Activated naive CD4-positive, alpha-beta T cell treated with anti-CD3 and anti-CD28 coated beads, Interleukin-2, amount 10 ng/mL, durations not matched to agents 7 days and 5 days (primary cell): ENCODE measurements around the gene TTLL8.

Source experiments
- CTCF ChIA-PET: fragments of 350-600 bp; sonication (Branson Sonifier 250); formaldehyde crosslinking; loops from one replicate; lab custom pipeline; 2021; ENCODE audit warnings: antibody characterized with exemption; lab: Charles Lee
- DNase-seq: peaks from one replicate; pipeline ENCODE4 v3.0.0-alpha.2; 2020
- H3K27ac Mint-ChIP-seq: one replicate; pipeline ENCODE4 v1.8.0; 2021; ENCODE audit warnings: mild to moderate bottlenecking, moderate library complexity, mixed read lengths
- H3K27me3 Mint-ChIP-seq: one replicate; pipeline ENCODE4 v1.8.0; 2021; ENCODE audit warnings: mild to moderate bottlenecking, mixed read lengths
- H3K36me3 Mint-ChIP-seq: one replicate; pipeline ENCODE4 v1.8.0; 2021; ENCODE audit warnings: mixed read lengths
- H3K4me1 Mint-ChIP-seq: one replicate; pipeline ENCODE4 v1.8.0; 2021; ENCODE audit warnings: mixed read lengths
- H3K4me3 Mint-ChIP-seq: one replicate; pipeline ENCODE4 v1.8.0; 2021; ENCODE audit warnings: mild to moderate bottlenecking, moderate library complexity, mixed read lengths
- H3K9me3 Mint-ChIP-seq: one replicate; pipeline ENCODE4 v1.8.0; 2021; ENCODE audit warnings: mixed read lengths

Gene TTLL8

DNA sequence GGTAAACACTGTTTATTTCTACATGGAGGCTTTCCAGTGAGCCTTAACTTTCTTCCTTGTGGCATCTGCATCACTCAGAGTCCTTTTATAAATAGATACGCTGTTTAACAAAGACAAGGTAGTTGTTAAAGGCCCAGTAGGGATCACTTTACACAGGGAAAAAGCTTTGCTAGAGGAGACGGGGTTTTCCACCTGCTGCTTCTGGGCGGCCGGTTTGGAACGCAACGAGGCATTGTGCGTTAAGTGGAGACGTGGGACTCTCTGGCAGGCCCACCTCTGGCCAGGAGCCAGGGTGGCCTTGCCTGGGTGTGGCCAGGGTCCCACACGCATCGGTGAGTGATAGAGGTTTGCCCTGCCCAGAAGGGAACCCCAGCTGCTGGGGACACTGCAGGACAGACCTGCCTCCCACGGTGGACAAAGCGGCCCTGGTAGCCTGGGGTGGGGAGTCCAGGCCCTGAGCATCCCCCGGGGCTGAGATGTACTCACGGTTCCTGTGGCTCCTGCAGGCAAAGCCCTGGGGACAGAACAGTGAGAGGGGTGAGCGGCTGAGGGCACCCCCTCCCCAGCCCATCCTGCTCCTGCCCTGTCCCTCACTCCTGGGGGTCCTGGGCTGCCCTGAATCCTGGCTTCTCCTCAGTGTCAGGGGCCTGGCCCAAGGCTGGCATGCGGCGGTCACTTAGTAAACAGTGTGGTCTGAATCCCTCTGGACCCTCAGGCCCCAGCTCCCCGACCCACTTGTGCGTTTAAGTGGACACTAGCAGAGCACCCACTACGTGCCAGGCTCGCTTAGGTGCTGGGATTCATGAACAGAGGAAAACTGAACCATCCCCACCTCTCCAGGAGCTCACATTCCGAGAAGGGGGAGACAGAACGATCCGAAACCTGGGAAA lies 49.7 kb downstream of the TTLL8 start:
- no peaks in the 10 kb centered on the region for H3K9me3 Mint-ChIP-seq
- no peak overlapping the region for H3K4me3 Mint-ChIP-seq
- CTCF ChIA-PET = no interaction called here
- no peaks in the 10 kb centered on the region for H3K36me3 Mint-ChIP-seq
- DNase-seq = no peak
- H3K27ac Mint-ChIP-seq = no peak overlapping the region
- peaks cover 10% of the 10 kb centered on the region for H3K4me1 Mint-ChIP-seq
- H3K27me3 Mint-ChIP-seq = peaks cover 55% of the 10 kb centered on the region

DNA sequence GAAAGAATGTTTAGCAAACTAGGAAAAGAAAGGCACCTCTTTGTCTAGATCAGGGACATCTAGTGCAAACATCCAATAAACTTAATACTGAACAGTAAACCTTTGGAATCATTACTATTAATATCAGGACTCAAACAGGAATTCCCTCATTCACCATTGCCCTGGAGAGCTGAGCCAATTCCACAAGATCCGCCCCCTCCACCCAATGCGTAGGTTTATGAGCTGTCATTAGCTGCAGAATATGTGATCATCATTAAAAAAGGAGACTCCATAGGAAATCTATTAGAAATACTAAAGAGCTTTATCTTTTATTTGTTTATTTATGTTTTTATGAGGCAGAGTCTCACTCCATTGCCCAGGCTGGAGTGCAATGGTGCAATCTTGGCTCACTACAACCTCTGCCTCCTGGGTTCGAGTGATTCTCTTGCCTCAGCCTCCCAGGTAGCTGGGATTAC lies 51.0 kb downstream of the TTLL8 start:
- Mint-ChIP-seq H3K27ac (no peak overlapping the region), H3K4me3 (no peak overlapping the region), H3K36me3 (no peaks in the 10 kb centered on the region), H3K27me3 (peaks cover 50% of the 10 kb centered on the region), H3K9me3 (no peaks in the 10 kb centered on the region), H3K4me1 (peaks cover 10% of the 10 kb centered on the region)
- DNase-seq = no peak
- CTCF ChIA-PET = no interaction called here

DNA sequence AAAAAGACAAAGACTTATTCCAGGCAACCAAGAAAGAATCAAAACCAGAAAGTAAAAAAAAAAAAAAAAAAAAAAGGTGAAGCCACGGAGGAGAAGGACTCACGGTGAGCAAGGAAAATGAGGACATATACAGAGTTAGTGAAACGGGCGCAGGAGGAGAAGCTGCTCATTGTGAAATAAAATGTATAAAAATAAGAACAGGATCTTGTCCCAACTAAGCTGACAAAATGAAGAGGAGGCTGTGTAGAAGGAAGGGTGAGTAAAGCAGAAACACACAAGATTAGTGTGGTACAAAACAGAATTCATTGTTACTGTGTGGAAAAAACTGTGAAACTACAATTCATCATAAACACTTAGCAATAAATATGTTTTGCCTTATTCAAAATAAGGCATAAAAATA lies 53.2 kb downstream of the TTLL8 start:
- Mint-ChIP-seq H3K27ac (no peak overlapping the region), H3K27me3 (peaks cover 48% of the 10 kb centered on the region), H3K4me3 (no peak overlapping the region), H3K4me1 (no peaks in the 10 kb centered on the region), H3K9me3 (no peaks in the 10 kb centered on the region), H3K36me3 (no peaks in the 10 kb centered on the region)
- CTCF ChIA-PET = interaction anchor here (0.9 to 1.7 kb wide), 2 partner anchors 11 to 26 kb away, joined by 3 to 5 read pairs; no protein-coding TSS in a partner anchor
- no peak for DNase-seq

DNA sequence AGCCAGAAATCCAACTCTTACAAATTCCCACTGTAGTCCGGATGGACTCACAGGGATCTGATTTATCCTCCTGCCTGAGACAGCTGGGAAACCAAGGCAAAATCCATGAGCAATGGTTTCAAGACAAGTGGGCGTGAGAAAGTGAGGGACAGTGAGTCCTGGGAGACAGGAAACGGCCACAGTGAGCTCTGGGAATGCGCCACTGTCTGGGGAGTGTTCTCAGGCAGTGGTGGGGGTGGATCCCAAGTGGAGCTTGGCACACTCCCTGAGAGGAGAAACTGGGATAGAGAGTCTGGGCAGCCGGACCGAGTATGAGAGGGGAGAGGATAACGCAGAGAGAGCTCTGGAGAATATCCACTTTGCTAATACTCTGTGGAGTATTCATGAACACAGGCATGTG lies 55.3 kb downstream of the TTLL8 start:
- DNase-seq = no peak
- no peak overlapping the region for H3K27ac Mint-ChIP-seq
- no peak overlapping the region for H3K4me3 Mint-ChIP-seq
- H3K27me3 Mint-ChIP-seq = peaks cover 33% of the 10 kb centered on the region
- peaks cover 5% of the 10 kb centered on the region for H3K4me1 Mint-ChIP-seq
- no peaks in the 10 kb centered on the region for H3K36me3 Mint-ChIP-seq
- CTCF ChIA-PET = no interaction called here
- peaks cover 4% of the 10 kb centered on the region for H3K9me3 Mint-ChIP-seq

DNA sequence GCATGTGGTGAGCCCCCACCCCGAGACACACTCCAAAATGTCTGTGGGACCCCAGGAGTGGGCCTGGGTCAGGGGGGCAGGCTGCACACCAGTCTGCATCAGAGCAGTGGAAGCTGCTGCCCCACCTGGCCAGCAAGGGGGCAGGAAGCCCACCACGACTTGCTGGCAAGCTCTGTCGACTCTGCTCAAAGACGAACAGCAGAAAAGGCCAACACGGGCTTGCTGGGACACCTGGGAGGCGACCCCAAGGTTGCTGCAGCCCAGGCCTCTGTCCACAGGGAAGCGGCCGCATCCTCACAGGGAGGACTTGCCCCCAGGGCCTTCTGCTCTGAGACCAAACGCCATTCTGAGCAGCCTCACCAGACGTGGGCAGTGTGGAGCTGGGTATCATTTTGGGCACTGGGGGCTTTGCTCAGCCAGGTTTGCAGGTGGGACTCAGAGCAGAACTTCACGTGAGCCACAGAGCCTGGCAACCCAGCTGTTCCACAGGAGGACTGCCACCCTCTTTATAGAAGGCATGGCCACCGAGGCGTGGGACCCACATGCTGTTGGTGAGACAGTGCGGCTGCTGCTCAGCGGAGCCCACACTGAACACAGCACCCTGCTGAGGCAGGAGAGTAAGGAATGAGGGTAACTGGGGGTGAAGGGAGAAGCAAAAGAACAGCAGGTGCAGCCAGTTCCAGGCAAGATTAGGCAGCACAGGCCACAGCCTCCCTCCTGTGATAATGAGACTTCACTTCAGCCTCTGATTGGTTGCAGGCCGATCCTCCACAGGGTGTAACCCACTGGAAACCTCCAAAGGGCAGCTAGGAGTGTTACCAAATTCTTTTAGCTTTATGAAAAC lies 56.5 kb downstream of the TTLL8 start:
- peaks cover 33% of the 10 kb centered on the region for H3K27me3 Mint-ChIP-seq
- no peak for DNase-seq
- CTCF ChIA-PET = interaction anchor here (1.1 kb wide), 1 partner anchor 12 kb away, joined by 3 read pairs; no protein-coding TSS in a partner anchor
- H3K27ac Mint-ChIP-seq = no peak overlapping the region
- peaks cover 7% of the 10 kb centered on the region for H3K4me1 Mint-ChIP-seq
- H3K36me3 Mint-ChIP-seq = no peaks in the 10 kb centered on the region
- peaks cover 4% of the 10 kb centered on the region for H3K9me3 Mint-ChIP-seq
- no peak overlapping the region for H3K4me3 Mint-ChIP-seq

DNA sequence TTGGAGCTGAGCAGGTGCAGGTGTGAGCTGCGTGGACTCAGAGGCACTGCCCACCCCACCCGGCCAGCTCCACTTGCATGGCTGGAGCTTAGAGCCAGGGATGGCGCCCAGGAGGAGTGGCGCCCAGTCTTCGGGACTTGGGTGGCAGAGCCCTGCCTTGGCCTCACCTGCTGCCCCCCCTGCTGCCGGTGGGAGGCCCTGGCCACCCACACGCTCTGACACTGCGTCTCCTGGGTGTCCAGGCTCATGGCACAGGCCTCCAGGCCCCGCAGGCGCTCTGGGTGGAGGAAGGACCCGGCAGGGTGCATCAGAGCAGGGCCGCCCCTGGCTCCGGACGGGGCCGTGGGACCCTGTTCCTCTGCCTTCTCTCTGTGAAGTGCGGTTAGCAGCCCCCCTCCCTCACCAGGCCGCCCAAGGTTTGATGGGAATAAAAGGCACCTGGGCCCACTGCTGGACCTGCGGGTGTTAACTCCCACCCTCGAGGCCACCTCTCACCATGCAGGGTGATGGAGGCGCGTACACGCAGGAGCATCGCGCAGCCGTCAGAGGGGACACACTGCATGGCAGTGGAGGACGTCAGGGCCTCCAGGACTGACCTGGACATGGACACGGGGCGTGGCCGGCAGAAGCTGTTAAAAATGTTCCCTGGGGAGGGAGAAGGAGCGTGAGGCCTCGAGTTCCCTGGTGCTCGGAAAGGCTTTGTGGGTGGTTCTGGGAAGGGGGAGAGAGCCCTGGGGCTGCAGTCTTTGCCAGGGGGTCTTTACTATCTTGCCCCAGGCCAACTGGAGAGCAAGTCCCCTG lies 57.3 kb downstream of the TTLL8 start:
- CTCF ChIA-PET = interaction anchor here (1.1 kb wide), 1 partner anchor 13 kb away, joined by 3 read pairs; no protein-coding TSS in a partner anchor
- no peak overlapping the region for H3K4me3 Mint-ChIP-seq
- H3K36me3 Mint-ChIP-seq = no peaks in the 10 kb centered on the region
- H3K27ac Mint-ChIP-seq = no peak overlapping the region
- peaks cover 4% of the 10 kb centered on the region for H3K9me3 Mint-ChIP-seq
- DNase-seq = no peak
- H3K4me1 Mint-ChIP-seq = peaks cover 7% of the 10 kb centered on the region
- peaks cover 33% of the 10 kb centered on the region for H3K27me3 Mint-ChIP-seq

DNA sequence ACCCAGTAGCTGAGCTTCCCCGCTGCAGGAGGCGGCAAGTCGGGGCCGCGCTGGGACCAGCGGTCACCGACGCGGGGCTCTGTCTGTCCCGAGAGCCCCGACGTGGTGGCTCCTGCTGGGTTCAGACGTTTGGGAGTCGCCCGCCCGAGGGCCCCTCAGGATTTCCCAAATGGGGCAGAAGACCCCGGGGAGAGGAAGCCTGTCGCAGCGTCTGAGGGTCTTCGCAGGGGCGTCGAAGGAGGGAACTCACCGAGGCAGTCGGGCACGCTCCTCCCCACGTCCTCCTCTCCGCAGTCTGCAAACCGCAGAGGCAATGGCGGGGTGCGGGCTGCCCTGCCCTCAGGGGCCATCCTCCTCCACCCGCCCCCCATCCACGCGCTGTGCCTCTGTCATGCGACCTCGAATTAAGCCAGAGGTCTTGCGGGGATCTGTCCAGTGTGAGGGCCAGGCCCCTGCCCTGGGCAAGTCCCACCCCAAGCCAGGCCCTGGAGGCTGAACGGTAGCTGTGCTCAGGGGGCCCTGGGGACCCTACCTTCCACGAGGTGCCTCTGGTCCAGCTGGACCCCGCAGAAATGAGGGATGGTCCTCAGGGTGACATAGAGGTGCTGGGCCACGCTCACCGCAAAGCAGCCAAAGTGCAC lies 58.0 kb downstream of the TTLL8 start:
- CTCF ChIA-PET = no interaction called here
- DNase-seq = no peak
- Mint-ChIP-seq H3K27ac (no peak overlapping the region), H3K36me3 (no peaks in the 10 kb centered on the region), H3K9me3 (peaks cover 4% of the 10 kb centered on the region), H3K4me3 (no peak overlapping the region), H3K4me1 (peaks cover 7% of the 10 kb centered on the region), H3K27me3 (peaks cover 29% of the 10 kb centered on the region)

DNA sequence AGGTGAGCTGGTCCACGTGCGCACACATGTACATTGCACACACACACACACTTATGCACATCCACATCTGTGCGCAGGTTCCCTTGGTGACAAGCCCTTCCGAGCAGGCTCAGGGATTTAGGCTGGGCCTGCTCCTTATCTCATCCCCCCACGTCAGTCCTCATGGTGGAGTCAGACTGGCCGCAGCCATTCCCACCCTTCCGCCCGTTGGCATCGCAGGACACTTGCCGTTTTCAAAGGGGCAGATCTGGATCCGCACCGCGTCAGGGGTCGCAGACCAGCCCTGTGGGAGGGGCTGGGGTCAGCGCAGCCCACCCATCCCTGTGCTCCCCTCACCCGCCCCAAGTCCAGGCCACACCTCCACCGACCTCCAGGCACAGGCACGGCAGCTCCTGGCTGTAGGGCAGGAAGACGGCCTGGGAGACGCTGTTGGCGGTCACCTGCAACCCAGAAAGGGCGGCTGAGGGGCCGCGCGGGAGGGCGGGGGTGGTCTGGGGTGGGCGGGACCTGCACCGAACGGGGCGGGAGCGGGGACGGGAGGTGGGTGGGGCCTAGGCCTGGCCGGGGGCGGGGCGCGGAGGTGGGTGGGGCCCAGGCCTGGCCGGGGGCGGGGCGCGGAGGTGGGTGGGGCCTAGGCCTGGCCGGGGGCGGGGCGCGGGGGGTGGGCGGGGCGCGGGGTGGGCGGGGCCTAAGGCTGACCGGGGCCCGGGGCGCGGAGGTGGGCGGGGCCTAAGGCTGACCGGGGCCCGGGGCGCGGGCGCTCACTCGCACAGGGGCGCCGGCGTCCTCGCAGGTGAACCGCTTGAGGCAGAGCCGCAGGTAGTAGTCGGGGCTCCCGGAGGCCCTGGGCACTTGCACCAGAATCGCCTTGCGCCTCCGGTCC lies 58.8 kb downstream of the TTLL8 start:
- DNase-seq = no peak
- CTCF ChIA-PET = no interaction called here
- Mint-ChIP-seq H3K4me3 (no peak overlapping the region), H3K27ac (no peak overlapping the region), H3K36me3 (no peaks in the 10 kb centered on the region), H3K4me1 (peaks cover 7% of the 10 kb centered on the region), H3K27me3 (peaks cover 28% of the 10 kb centered on the region), H3K9me3 (peaks cover 4% of the 10 kb centered on the region)

DNA sequence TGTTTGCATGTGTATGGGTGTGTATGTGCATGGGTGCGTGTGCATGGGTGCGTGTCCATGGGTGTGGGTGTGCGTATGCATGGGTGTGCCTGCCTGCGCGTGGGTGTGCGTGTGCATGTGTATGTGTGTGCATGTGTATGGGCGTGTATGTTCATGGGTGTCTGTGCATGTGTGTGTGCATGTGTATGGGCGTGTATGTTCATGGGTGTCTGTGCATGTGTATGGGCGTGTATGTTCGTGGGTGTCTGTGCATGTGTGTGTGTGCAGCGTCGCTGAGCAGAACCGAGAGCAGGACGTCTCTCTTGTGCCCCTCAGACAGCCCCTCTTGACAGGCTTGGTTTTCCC lies 59.4 kb downstream of the TTLL8 start:
- peaks cover 4% of the 10 kb centered on the region for H3K9me3 Mint-ChIP-seq
- no peak for DNase-seq
- H3K27ac Mint-ChIP-seq = no peak overlapping the region
- CTCF ChIA-PET = no interaction called here
- H3K4me1 Mint-ChIP-seq = peaks cover 7% of the 10 kb centered on the region
- H3K27me3 Mint-ChIP-seq = peaks cover 28% of the 10 kb centered on the region
- no peak overlapping the region for H3K4me3 Mint-ChIP-seq
- H3K36me3 Mint-ChIP-seq = no peaks in the 10 kb centered on the region

DNA sequence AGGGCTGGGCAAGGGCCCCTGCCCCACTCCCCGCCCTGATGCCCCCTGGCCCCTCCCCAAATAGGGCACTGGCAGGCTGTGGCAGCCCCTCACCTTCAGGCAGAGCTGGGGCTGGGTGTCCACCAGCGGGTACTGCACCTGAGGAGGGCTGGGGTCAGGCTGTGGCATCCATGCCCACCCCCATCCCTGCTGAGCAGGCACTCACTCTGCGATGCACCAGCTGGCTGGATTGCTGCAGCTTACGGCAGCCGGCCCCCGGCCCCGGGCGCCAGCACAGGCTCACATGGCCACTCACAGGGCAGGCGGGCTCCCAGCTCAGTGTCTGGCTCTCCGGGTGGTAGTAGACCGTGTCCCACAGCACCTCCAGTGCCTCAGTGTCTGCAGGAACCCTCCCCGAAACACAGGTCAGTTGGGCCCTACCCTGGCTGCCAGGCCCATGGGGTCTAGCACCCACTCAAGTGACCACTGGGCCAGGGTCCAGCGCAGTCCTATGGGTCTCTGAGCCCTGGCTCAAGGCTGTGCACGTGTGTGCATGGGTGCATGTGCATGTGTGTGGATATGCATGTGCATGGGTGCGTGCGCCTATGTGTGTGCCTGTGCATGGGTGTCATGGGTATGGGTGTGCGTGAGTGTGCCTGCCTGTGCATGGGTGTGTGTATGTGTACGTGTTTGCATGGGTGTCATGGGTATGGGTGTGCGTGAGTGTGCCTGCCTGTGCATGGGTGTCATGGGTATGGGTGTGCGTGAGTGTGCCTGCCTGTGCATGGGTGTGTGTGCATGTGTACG lies 60.0 kb downstream of the TTLL8 start:
- no peak overlapping the region for H3K27ac Mint-ChIP-seq
- no peak overlapping the region for H3K4me3 Mint-ChIP-seq

DNA sequence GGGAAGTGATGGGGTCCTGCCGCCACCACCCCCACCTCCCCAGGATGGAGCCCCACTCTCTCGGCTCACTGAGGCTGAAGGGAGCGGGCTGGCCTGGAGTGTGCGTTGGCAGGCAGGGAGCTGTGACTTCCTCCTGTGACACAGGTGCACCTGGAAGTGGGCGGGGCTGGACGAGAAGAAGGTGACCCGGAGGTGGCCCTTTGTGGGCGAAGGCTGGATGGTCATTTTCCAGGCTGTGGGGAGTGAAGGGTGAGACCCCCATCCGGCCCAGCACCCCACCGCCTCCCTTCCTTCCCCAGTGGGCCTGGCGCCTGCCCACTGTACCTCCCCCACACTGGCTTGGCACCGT lies 60.9 kb downstream of the TTLL8 start:
- H3K4me3 Mint-ChIP-seq = no peak overlapping the region
- H3K27me3 Mint-ChIP-seq = peaks cover 31% of the 10 kb centered on the region
- no peak overlapping the region for H3K27ac Mint-ChIP-seq
- H3K36me3 Mint-ChIP-seq = no peaks in the 10 kb centered on the region
- peaks cover 4% of the 10 kb centered on the region for H3K9me3 Mint-ChIP-seq
- DNase-seq = no peak
- CTCF ChIA-PET = no interaction called here
- H3K4me1 Mint-ChIP-seq = peaks cover 10% of the 10 kb centered on the region

More for the DNA sequence above, 60.0 kb downstream of the TTLL8 start:
- DNase-seq = no peak
- Mint-ChIP-seq H3K27me3 (peaks cover 31% of the 10 kb centered on the region), H3K36me3 (no peaks in the 10 kb centered on the region), H3K9me3 (peaks cover 4% of the 10 kb centered on the region), H3K4me1 (peaks cover 10% of the 10 kb centered on the region)
- CTCF ChIA-PET = no interaction called here

DNA sequence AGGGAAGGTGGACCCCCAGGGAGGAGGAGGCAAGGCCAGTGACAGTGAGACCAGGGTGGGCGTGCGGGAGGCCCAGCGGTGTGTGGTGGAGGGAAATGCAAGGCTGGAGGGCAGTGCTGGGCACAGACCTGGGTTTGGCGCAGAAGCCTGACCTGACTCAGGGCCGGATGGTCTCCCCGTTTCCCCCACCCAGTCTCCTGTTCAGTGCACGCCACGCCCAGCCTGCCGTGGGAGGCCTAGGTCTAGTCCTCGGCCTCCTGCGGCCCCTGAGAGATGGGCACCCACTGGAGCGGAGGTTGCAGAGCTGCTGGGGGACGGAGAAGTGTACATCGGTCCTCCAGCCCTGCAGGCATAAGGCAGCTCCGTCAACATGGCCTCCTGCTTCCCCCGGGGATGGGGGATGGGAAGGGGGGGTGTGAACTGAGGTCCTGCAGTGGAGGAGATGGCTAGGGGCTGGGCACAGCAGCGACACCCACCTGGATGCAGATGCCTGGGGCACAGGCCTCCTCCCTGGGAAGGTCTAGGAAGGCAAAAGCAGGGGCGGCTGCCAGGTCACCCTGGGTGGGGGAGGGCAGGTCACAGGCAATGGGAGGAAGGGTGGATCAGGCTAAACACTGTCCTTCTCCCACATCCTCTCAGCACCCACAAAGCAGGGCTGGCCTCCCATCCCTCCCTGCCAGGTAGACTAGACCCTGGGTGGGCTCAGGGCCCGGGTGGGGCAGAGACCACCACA lies 61.4 kb downstream of the TTLL8 start:
- Mint-ChIP-seq H3K27me3 (peaks cover 33% of the 10 kb centered on the region), H3K9me3 (peaks cover 4% of the 10 kb centered on the region), H3K36me3 (no peaks in the 10 kb centered on the region), H3K4me1 (peaks cover 10% of the 10 kb centered on the region), H3K27ac (no peak overlapping the region), H3K4me3 (no peak overlapping the region)
- DNase-seq = no peak
- CTCF ChIA-PET = interaction anchor here (1.3 kb wide), 1 partner anchor 34 kb away, joined by 4 read pairs; no protein-coding TSS in a partner anchor
